ENCODE results near the gene HDLBP. TPM values are rescaled to one million over a fixed set of nuclear protein-coding genes. Genes with fewer than 3 reads are reported as not detected.

The HDLBP gene
- total RNA-seq, 1 donor, result 1,418 TPM

- peaks cover 63% of the 10 kb centered on the region for H3K36me3 ChIP-seq (ENCODE audit: insufficient read depth, low read length)
These were observed 48.0 kb downstream of the HDLBP start for GRCh38 chr2:241267249-241268067.

GRCh38 chr2:241265506-241265905 is 50.0 kb downstream of the HDLBP start:
- no peak overlapping the region for H3K4me3 ChIP-seq (ENCODE audit: insufficient read depth, low read length)
- H3K9me3 ChIP-seq (ENCODE audit: low read depth, low read length), result no peaks in the 10 kb centered on the region
- H3K79me2 ChIP-seq (ENCODE audit: insufficient read depth, low read length), result peaks cover 96% of the 10 kb centered on the region
- H3K4me2 ChIP-seq (ENCODE audit: insufficient read depth, low read length), result no peak overlapping the region
- H3K27ac ChIP-seq (ENCODE audit: low read depth, low read length), result no peak overlapping the region
- DNase-seq (ENCODE audit: insufficient read length, low spot score, missing footprints), result peak; percentile 38
- H3K27me3 ChIP-seq (ENCODE audit: insufficient read depth, low read length), result no peaks in the 10 kb centered on the region
- TF ChIP-seq CTCF (IDR thresholded peaks at IDR 0.05; ENCODE audit: extremely low read depth, low read depth, low read length), result no peak
- peaks cover 82% of the 10 kb centered on the region for H3K36me3 ChIP-seq (ENCODE audit: insufficient read depth, low read length)
- peaks cover 93% of the 10 kb centered on the region for H4K20me1 ChIP-seq (ENCODE audit: insufficient read depth, low read length)
- no peak overlapping the region for H2AFZ ChIP-seq (ENCODE audit: low read length)
- peaks cover 27% of the 10 kb centered on the region for H3K4me1 ChIP-seq (ENCODE audit: insufficient read depth, low read length)

More at GRCh38 chr2:241267249-241268067, 48.0 kb downstream of the HDLBP start:
- no peak for TF ChIP-seq CTCF (IDR thresholded peaks at IDR 0.05; ENCODE audit: extremely low read depth, low read depth, low read length)
- H3K4me2 ChIP-seq (ENCODE audit: insufficient read depth, low read length), result no peak overlapping the region
- peaks cover 87% of the 10 kb centered on the region for H4K20me1 ChIP-seq (ENCODE audit: insufficient read depth, low read length)
- no peak overlapping the region for H2AFZ ChIP-seq (ENCODE audit: low read length)
- no peak for DNase-seq (ENCODE audit: insufficient read length, low spot score, missing footprints)
- no peak overlapping the region for H3K27ac ChIP-seq (ENCODE audit: low read depth, low read length)
- H3K4me3 ChIP-seq (ENCODE audit: insufficient read depth, low read length), result no peak overlapping the region
- H3K27me3 ChIP-seq (ENCODE audit: insufficient read depth, low read length), result no peaks in the 10 kb centered on the region
- H3K4me1 ChIP-seq (ENCODE audit: insufficient read depth, low read length), result peaks cover 36% of the 10 kb centered on the region
- H3K9me3 ChIP-seq (ENCODE audit: low read depth, low read length), result no peaks in the 10 kb centered on the region
- H3K79me2 ChIP-seq (ENCODE audit: insufficient read depth, low read length), result peaks cover 96% of the 10 kb centered on the region

- Histone ChIP-seq H2AFZ (ENCODE audit: low read length) (no peak overlapping the region), H3K36me3 (ENCODE audit: insufficient read depth, low read length) (peaks cover 97% of the 10 kb centered on the region), H3K4me2 (ENCODE audit: insufficient read depth, low read length) (no peak overlapping the region), H4K20me1 (ENCODE audit: insufficient read depth, low read length) (peaks cover 87% of the 10 kb centered on the region), H3K4me1 (ENCODE audit: insufficient read depth, low read length) (peaks cover 5% of the 10 kb centered on the region), H3K4me3 (ENCODE audit: insufficient read depth, low read length) (no peak overlapping the region), H3K27ac (ENCODE audit: low read depth, low read length) (no peak overlapping the region), H3K79me2 (ENCODE audit: insufficient read depth, low read length) (peaks cover 94% of the 10 kb centered on the region), H3K9me3 (ENCODE audit: low read depth, low read length) (no peaks in the 10 kb centered on the region), H3K27me3 (ENCODE audit: insufficient read depth, low read length) (no peaks in the 10 kb centered on the region)
- peak; percentile 26 for DNase-seq (ENCODE audit: insufficient read length, low spot score, missing footprints)
- TF ChIP-seq CTCF (IDR thresholded peaks at IDR 0.05; ENCODE audit: extremely low read depth, low read depth, low read length), result no peak
These were observed 52.4 kb downstream of the HDLBP start for GRCh38 chr2:241263061-241263460.

- Histone ChIP-seq H2AFZ (ENCODE audit: low read length) (no peak overlapping the region), H3K9me3 (ENCODE audit: low read depth, low read length) (no peaks in the 10 kb centered on the region), H3K27me3 (ENCODE audit: insufficient read depth, low read length) (no peaks in the 10 kb centered on the region), H3K36me3 (ENCODE audit: insufficient read depth, low read length) (peaks cover 96% of the 10 kb centered on the region), H4K20me1 (ENCODE audit: insufficient read depth, low read length) (peaks cover 81% of the 10 kb centered on the region), H3K4me2 (ENCODE audit: insufficient read depth, low read length) (no peak overlapping the region), H3K4me1 (ENCODE audit: insufficient read depth, low read length) (no peaks in the 10 kb centered on the region), H3K27ac (ENCODE audit: low read depth, low read length) (peak overlapping the region; percentile 13), H3K4me3 (ENCODE audit: insufficient read depth, low read length) (no peak overlapping the region), H3K79me2 (ENCODE audit: insufficient read depth, low read length) (peaks cover 93% of the 10 kb centered on the region)
- TF ChIP-seq CTCF (IDR thresholded peaks at IDR 0.05; ENCODE audit: extremely low read depth, low read depth, low read length), result no peak
- DNase-seq (ENCODE audit: insufficient read length, low spot score, missing footprints), result peak; percentile 49
These were observed 53.8 kb downstream of the HDLBP start for GRCh38 chr2:241261628-241262027.

Data from osteoblast (primary cell).